ENCODE data around the gene ZNF416.

ZNF416 gene

GRCh38 chr19:57578487-57579205, at the start of gene ZNF416:
Gene ZNF416, minus strand, starts transcription at chr19:57578911. Its CDS starts 207 bp downstream, at chr19:57578704.
- H3K4me3 ChIP-seq (ENCODE audit: low read depth, low read length) = peak within 1 kb of the TSS; percentile 86

- H3K4me3 ChIP-seq (ENCODE audit: low read depth, low read length) = no peak overlapping the region
These were observed 44.4 kb upstream of the ZNF416 start for GRCh38 chr19:57623091-57623490.

GRCh38 chr19:57620673-57621348, 42.1 kb upstream of the ZNF416 start:
- H3K4me3 ChIP-seq (ENCODE audit: low read depth, low read length) = no peak overlapping the region

GRCh38 chr19:57615346-57615745, 36.6 kb upstream of the ZNF416 start:
- H3K4me3 ChIP-seq (ENCODE audit: low read depth, low read length) = peak overlapping the region; percentile 99

GRCh38 chr19:57613941-57614743, 35.4 kb upstream of the ZNF416 start, which contains the start of gene ZNF134:
Gene ZNF134, plus strand, starts transcription at chr19:57614242. Its CDS starts 5,227 bp downstream, at chr19:57619469.
- H3K4me3 ChIP-seq (ENCODE audit: low read depth, low read length) = peak within 1 kb of the TSS; percentile 99

DNA sequence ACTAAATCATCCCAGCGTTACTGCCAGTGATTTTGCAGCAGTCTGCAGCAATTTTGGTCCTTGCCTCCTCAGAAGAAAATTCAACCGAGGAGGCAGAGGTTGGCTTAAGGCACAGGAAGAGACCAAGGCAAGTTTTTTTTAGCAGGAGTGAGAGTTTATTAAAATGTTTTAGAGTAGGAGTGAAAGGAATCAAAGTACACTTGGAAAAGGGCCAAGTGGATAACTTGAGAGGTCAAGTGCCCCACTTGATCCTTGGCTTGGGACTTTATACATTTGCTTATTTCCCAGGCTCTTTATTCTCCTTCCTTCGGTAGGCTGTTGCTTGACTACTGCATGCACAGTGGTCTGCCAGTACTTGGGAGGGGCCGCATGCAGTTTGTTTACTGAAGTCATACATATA, 32.4 kb upstream of the ZNF416 start:
- H3K4me3 ChIP-seq (ENCODE audit: low read depth, low read length) = no peak overlapping the region

GRCh38 chr19:57606931-57607330, 28.2 kb upstream of the ZNF416 start:
- no peak overlapping the region for H3K4me3 ChIP-seq (ENCODE audit: low read depth, low read length)

DNA sequence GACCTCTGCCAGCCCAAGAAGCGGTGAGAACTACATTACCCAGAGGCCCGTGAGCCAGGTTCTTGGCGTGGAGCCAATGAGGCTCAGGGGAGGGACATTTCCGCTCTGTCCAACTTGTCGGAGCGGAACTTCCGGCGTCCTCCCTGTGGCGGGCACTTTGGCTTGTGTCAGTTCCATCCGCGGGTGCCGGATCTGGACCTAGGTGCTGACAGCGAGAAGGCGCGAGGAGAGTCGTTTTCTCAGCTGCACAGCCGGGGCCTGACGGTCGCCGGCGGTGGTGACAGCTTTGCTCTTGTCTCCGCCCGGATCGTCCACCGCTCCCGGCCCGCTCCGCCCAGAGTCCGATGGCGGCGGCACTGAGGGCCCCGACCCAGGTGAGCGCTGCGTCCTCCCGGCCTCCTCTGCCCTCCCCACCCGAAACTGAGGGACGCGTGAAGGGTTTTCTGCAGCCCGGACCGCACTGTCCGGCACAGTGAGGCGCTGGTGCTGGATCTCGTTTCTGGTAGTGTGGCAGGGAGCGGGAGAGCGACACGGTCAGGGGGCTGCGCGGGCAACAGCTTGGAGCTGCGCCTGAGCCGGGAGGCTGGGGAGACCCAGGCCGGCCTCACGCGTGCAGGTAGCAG, 21.2 kb upstream of the ZNF416 start, which contains the start of gene ZNF530:
ZNF530 (plus strand) TSS at position 125 of the 623 bp plus-strand sequence. CDS start 4,461 bp downstream, outside the sequence.
- H3K4me3 ChIP-seq (ENCODE audit: low read depth, low read length) = peak within 1 kb of the TSS; percentile 96

- H3K4me3 ChIP-seq (ENCODE audit: low read depth, low read length) = peak overlapping the region; percentile 96
These were observed 20.7 kb upstream of the ZNF416 start for GRCh38 chr19:57599377-57599760.

- H3K4me3 ChIP-seq (ENCODE audit: low read depth, low read length) = no peak overlapping the region
These were observed 8.8 kb upstream of the ZNF416 start for GRCh38 chr19:57587529-57587928.

GRCh38 chr19:57583521-57584416, 5.1 kb upstream of the ZNF416 start, which contains the start of gene ZIK1:
Gene ZIK1, plus strand, starts transcription at chr19:57584145. Its CDS starts 212 bp downstream, at chr19:57584357.
- peak within 1 kb of the TSS; percentile 91 for H3K4me3 ChIP-seq (ENCODE audit: low read depth, low read length)

GRCh38 chr19:57583104-57583520, 4.4 kb upstream of the ZNF416 start:
- H3K4me3 ChIP-seq (ENCODE audit: low read depth, low read length) = no peak overlapping the region

DNA sequence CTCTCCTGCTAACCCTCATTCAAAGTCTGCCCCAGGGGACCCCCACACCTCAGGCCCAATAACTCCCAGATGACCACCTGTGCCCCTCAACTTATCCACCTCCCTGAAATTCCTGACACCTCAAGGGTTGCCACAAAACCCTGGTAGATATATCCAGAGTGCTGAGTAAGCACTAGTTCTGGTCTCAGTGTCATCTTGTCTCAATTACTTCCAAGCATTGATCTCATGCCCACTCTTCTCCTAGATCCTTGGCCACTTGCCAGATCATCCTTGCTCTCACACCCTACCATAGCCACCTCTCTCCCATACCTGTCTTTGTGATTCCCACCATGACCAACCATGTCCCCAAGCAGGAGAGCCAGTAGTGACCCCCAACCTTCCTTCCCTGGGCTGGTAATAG, 2.0 kb downstream of the ZNF416 start:
- no peak overlapping the region for H3K4me3 ChIP-seq (ENCODE audit: low read depth, low read length)

GRCh38 chr19:57572415-57572947, 6.2 kb downstream of the ZNF416 start:
- H3K4me3 ChIP-seq (ENCODE audit: low read depth, low read length) = no peak overlapping the region

- H3K4me3 ChIP-seq (ENCODE audit: low read depth, low read length) = no peak overlapping the region
These were observed 8.0 kb downstream of the ZNF416 start for GRCh38 chr19:57570707-57571106.

DNA sequence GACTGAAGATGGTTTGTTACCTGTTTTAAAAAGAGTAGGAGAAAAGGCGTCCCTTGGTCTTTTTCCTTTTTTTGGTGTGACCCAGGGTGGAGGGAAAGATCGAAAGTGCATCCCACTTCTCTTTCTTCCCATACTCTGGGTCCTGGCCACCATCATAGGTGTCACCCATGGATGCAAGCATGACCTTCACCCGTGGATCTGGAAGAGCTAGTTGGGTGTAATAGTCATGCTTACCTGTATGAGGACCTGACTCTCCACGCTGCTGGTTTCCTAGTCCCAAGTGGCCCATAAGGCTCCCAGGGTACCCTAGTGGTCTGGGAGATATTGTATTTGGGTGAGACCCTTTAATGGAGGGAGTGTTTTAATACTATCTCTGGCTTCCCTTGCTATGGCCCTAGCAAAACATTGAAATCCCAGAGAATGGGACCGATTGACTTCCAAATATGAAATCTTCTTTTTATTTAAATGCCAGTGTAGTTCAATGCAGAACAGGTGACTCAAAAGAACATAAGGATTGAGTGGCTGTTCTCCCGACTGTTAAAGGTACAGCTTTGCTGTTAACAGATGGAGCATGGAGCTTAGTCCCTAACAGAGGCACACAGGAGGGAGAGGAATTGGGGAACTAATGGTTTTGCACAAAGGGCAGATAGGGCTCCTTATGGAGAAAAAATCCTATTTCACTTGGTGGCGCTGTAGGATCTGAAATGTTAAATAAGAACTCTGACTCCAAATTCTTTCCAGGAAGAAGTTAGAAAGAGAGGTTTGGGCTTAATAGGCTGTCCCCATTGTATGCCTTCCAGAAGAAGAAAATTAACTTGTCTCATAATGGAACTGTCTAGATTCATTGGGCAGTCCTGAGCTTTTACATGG, 12.1 kb downstream of the ZNF416 start:
- no peak overlapping the region for H3K4me3 ChIP-seq (ENCODE audit: low read depth, low read length)

GRCh38 chr19:57563547-57563946, 15.2 kb downstream of the ZNF416 start:
- H3K4me3 ChIP-seq (ENCODE audit: low read depth, low read length) = no peak overlapping the region

DNA sequence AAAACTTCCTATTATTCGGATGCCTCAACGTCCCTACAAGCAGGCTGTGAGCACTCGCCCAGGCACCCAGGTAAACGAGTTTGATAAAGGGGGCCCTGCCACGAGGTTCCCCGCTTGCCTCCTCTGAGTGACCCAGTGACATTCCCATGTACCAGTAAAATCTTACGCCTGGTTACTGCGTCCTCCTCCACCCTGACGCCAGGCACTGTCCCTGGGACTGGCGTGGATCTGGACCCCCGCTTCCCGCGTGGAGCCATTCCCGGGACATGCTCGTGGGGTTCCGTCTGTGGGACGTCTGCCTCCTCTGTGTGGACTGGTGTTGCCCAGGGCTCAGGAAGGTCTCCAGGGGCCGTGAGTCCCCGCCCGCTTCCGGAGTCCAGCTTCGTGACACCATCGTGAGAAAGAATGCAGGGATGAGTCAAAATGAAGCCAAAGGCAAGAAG, 18.6 kb downstream of the ZNF416 start:
- H3K4me3 ChIP-seq (ENCODE audit: low read depth, low read length) = peak overlapping the region; percentile 94

All from iPS-11a (cell line).